Raji (cell line): ENCODE results near the gene GULP1.

Experiments
- POLR2A ChIP-seq: IDR thresholded peaks from 2 replicates; pipeline ENCODE4 v1.6.1; 2011; ENCODE audit warnings: low read depth, low read length, control low read depth; ENCODE audit not compliant: insufficient read depth

Gene GULP1

DNA sequence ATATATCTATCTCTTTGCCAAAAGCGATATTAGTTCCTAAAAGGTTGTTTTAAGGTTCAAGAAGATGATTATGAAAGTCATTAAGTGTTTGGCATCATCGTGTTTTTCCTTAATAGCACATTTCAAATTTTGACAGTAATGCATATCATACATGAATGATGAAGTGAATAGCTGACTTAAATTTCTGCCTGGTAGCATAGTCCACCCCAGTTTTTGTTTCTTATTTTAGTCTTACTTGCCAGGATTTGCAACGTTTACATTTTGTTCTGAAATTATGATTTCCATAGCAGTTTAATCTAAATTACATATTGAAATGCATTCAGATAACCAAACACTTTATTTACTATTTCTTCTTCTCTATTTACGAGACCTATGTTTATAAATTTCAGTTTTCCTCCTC, 201.1 kb downstream of the GULP1 start:
- TF ChIP-seq POLR2A = no peak

DNA sequence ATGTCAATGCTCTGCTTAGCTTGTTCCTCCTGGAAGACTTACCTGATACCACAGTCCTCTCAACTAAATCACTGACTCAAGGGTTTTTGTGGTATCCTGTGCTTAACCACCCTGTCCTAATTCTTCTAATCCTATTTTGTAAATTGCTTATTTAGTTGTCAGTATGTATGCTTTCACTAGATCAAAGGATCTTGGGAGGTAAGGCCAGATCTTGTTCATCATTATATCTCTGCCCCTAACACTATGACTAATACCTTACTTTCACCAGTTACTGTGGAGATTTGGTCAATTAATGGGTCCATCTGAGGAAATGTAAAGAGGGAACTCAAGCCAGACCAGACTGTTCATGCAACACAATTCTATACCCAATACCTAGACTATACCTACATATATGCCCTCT, 203.2 kb downstream of the GULP1 start:
- TF ChIP-seq POLR2A = no peak

DNA sequence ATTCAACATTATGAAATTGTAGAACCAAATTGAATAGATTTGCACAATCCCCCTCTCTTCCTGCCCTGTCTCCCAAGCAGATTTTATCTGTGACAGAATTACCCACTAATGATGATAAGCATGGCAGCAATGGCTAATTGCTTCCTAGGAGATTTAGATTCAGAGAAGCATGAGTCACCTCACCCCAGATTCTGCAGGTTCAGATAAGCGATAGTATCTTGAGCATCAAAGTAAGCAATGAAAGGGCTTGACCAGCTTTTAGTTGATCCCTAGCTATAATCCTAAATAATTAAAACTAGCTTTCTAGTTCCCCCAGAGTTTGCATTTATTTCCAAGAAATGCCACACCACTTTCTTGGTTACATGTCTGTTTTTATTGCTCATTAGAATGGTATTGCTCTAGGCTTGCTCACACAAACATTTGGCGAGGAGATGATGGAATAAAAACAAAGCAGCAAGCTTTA, 204.3 kb downstream of the GULP1 start:
- TF ChIP-seq POLR2A = no peak

DNA sequence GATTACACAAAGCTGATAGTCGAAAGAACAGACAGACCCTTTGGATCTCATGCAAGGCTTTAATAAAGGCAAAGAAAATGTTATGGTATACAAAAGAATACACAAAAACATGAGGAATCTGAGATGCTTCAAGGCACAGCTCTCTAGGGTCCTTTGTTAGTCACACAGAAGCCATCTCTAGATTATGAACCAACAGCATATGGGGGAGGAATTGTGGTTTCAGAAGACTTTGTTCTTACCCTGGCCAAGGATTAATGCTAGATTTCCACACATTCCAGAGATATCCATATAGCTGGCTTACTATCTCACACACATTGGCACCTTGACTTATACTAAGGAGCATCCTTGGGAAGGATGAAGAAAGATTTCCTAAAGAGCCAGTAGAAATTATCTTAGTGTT, 206.1 kb downstream of the GULP1 start:
- TF ChIP-seq POLR2A = no peak

DNA sequence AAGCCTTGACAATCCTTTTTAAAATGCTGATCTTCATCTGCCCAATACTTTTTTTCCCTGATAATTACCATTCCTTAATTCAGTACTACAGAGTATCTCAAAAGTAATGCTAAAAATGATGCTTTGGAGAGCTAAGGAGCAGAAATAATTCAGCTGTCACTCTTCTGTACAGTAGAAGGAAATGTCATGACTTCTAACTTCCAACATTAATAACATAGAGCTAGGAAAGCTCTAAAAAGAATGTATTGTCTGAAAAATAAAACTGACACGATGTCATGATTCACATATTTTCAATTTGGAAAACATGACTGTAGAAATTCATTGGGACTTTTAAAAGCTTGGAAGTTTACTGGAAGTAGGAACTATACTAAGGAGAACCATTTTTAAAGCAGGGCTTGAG, 212.3 kb downstream of the GULP1 start:
- no peak for TF ChIP-seq POLR2A

DNA sequence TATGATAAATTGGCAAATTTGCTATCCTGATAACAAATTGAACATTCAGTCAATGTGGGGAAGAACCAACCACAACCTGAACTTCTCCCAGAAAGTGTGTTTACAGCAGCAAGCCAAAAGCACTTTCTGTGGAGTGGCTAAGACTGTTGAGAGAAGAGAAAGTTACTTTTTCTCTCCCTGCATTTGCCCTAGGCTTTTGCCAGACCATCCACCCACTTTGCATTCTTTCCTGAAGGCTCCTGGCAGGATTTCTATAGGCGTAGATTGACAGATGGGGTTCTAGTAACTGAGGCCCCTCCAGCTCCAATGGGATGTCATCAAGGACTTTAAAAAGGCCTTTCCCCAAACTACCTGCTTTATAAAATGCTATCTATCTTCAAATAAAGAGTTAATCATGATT, 215.2 kb downstream of the GULP1 start:
- no peak for TF ChIP-seq POLR2A

DNA sequence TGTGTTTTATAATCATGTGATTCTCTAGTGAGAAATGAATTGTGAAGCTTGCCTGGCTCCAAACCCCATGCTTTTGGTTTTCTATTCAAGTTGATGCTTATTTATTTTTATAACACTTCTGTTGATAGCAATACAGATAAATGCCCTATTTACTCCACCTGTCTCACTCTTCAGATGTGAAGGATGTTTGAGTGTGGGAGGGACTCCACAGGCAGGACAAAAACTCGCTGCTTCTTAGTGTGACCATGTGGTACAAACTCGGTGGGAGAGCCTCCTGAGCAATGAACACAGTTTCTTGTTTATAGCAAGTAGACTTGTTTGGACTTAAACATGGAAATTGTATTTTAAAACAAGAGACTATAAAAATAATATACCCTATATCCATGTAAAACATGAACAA, 219.7 kb downstream of the GULP1 start:
- TF ChIP-seq POLR2A = no peak

DNA sequence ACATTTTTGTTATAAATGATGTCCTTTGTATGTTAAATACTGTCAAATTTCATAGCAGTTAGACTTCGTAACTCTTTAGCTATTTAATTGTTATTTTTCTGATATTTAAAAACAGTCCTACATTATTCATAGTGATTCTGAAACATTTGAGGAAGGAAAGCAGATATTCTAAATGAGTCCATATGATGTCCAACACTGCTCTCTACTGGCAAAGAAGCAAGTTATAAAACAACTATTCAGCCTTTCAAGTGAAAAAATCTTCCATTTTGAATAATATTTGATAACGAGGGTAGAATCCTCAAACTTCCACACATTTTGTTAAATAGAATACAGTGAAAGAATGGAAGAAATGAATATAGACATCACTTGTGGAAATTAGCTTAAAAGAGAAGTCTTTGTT, 220.8 kb downstream of the GULP1 start:
- no peak for TF ChIP-seq POLR2A

DNA sequence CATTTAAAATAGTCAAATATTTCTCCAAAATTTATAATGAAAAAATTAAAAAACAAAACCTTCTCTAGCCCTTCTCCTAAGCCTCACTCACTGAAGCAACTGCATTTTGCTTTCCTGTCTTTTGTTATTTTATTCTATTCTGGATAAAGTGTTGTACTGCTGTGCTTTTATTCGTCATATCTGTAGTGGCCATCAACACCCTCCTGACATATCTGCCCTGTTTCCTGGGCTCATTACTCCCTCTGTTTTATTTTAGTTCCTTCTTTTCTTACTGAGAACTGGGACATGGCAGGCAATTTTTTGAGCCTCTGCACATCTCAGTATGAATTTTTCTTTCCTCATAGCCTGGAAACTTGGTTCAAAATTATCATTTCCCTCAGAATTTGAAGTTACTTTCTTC, 224.2 kb downstream of the GULP1 start:
- TF ChIP-seq POLR2A = no peak

DNA sequence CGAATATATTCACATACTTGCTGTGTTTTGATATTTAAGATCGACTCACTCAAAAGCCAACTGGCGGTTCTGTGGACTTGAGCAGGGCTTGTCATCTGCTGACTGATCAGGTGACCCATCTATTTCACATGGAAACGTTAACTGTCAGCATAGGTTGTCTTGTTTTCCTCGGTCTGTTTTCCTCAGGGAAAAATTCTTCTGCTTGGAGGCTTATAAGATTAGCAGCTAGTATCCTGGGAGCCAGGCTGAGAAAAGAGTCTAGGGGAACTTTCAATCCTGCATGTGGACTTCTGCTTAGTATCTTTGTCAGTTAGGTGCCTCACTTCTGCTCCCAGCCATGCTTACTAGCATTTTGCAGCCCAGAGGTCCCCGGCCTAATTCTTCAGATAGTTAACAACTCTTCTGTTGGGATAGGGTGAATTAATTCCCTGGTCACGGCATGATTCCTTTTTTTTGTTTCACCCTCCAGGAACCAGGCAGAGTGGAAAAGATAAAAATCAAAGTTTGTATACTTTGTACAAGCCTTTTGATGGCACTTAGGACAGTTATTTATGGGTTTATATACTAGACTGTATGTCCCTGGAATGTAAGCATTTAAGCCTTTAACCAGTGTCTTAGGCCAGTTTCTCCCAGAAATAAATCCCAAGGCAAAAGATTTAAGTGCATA, 226.0 kb downstream of the GULP1 start:
- TF ChIP-seq POLR2A = no peak

DNA sequence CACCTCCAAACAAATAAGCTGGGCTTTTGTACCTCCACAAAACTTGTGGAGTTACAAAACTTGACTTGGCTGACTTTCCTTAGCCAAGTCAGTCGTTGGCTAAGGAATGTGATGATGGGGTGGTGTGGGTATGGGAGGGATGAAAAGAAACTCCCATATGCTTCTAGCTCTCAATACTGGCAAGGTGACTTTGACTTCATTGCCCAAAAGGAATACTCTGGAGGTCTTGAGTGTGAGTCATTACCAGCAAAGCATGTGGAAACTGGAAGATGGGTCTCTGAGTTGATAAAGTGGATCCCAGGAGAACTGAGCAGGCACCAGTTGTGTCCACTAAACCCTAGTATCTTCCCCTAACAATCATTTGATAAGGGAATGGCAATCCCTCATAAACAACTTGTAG, 226.7 kb downstream of the GULP1 start:
- no peak for TF ChIP-seq POLR2A

DNA sequence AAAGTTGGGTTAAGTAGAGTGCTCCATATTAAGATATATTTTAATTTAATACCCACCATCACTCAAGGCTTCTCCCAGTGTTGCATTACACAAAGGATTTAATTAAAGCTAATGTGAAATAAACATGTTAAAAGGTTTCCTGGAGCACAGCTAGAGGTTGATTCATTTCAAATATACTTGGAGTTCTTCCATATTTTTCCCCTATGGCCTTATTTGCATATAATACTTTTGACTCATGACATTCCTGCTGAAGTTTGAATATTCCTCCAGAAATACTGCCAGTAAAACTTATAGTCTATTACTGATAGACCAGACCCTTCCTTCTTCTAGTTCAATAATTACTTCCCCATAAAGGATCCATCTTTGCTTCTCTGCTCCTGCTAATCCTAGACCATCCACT, 227.5 kb downstream of the GULP1 start:
- no peak for TF ChIP-seq POLR2A

DNA sequence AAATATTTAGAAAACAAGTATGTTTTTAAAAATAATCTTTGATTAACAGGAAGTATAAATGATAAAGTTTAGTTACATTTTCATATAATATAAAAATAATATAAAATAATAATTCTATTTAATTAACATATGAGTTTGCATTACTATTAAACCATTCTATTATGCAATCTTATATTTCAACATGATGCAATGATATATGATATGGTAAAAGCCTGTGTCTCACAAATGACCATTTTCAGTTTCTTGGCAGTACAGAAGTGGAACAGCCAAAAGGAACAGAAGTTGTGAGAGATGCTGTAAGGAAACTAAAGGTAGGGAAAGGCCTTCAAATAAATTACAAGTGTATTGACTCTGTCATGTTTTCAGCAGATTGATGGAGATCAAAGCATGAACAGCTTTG, 230.8 kb downstream of the GULP1 start:
- no peak for TF ChIP-seq POLR2A

DNA sequence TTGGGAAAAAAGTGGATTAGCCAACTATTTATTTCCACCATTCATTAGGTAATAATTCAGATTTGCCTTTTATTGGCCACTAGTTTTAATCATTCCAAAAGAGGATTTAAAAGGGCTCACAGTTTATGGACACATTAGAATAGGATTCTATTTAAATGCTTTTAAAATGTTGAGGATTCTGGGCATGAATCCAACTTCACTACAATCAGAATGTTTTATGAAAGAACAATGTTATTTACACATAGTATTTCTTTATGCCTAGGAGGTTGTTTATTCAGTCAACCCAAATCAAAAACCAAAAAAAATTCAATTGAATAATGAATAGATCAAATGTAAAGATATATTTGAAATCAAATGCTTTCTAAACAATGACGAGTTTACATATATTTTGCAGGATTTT, 232.2 kb downstream of the GULP1 start:
- no peak for TF ChIP-seq POLR2A

DNA sequence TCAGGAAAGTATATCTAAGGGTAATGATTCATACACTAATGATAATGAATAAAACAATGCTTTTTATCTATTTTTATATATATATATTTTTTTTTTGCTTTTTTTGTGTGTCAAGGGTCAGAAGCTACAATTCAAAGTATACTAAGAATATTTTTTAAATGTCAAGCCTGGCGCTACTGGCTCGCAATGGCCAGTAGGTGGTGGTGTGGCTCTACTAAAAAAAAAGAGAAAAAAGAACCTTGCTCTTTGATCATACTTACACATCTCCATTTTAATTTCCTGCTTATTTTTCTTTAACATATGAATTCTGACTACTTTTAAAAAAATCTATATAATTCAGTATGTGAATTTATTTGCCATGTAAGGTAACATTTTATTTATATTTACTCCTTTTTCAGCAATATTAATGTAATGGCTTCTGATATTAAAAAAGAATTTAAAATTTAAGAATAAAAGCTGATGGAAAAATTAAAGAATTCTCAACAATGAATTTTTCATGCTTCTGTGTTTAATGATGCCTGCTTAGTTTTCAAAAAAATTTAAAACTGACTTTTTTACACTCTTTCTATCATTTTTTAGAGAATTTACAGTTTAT, 232.9 kb downstream of the GULP1 start:
- TF ChIP-seq POLR2A = no peak

DNA sequence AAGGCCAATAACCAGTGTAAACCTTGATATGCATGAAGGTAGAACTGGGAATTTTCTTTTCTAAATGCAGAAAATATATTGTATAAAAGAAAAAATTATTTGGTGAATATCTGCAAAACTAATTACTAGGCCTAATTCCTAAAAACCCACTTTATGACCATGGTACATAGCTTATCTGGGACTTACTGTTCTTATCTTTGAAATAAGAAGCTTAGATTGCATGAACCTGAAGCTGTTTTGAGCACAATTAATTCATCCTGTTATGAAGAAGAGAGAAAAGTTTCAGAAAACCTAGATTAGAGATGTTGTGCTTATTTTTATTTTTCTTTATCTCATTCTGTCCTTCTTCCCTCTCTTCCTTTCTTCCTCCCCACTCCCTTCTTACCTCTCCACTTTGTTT, 235.0 kb downstream of the GULP1 start:
- TF ChIP-seq POLR2A = no peak

DNA sequence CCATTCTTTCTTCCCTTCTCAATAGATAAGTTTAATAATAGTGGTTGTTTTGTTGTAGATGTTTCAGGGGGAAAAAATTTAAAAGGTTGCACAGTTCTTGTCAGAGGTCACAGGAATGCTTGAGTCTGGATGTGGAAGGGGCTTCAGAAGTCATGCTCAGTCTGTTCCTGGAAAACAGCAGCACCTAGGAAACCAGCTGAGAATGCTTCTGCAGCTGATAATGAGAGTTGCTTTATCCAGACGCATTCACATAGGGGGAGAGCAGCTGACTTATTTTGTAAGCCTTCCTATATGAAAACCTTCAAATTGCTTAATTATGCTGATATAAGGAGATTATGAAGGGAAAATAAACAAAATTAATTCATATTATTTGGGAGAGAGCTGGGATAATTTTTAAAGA, 235.5 kb downstream of the GULP1 start:
- TF ChIP-seq POLR2A = no peak
